H54 (cell line): ENCODE measurements around the gene RTTN.

Experiments used
- DNase-seq: peaks from one replicate; pipeline ENCODE4 v3.0.0; 2011; ENCODE audit warnings: low spot score, mixed read lengths; ENCODE audit not compliant: insufficient read length
- FAIRE-seq: peaks from 3 replicates; lab custom pipeline; 2011; peaks lifted over from hg19 to GRCh38; lab: Jason Lieb, UNC
- POLR2A ChIP-seq: IDR thresholded peaks from 2 replicates; pipeline ENCODE4 v1.6.1; 2011; ENCODE audit warnings: low read depth, mild to moderate bottlenecking, low read length

The RTTN gene

DNA sequence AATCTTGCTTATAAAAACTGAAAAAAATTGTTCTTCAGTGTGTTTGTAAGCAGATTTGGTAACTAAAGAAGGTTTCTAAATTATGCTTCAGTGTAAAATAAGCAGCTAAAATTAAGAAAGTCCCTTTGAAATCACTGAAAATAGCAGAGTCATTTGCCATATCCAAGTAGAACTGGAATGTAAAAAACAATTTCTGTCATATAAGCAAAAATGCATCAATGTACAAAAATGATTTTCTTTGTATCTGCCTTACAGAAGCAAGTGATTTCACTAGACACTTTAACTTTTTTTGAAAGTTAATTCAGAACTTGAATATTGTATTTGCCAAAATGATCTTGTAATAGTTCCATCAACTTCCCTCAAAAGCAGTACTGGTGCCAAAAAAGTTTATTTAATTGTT, 136.1 kb downstream of the RTTN start:
- FAIRE-seq (no peak), DNase-seq (no peak)
- TF ChIP-seq POLR2A, result no peak

DNA sequence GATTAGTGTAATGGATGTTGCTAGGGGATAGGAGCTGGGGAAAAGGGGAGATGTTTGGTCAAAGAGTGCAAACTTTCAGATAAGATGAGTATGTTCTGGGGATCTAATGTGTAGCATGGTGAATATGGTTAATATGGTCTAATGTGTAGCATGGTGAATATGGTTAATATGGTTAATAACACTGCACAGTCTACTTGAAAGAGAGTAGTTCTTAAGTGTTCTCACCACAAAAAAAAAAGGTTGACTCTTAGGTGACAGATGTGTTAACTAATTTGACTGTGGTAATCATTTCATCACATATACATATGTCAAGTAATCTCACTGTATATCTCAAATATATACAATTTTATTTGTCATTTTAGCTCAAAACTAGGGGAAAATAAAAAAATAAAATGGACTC, 136.5 kb downstream of the RTTN start:
- no peak for TF ChIP-seq POLR2A
- DNase-seq, result no peak
- FAIRE-seq, result no peak

DNA sequence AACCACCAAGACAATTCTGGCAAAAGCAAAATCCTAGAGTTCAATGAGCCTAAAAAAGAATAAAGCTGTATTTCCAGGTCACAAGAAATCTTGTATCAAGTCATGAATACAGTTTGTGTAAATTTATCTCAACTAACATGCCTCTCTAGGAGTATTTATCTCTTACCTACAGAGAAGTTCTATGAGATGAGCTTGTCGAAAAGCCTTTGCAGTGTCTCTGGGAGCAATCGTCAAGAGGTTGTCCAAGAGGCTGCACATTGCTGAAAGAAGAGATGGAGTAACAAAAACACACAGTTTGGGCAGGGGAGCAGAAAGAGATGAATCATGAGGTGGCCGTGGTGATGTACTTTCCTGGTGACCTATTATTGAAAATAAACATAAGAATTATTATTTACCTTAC, 145.8 kb downstream of the RTTN start:
- DNase-seq (no peak), FAIRE-seq (no peak)
- TF ChIP-seq POLR2A, result no peak

DNA sequence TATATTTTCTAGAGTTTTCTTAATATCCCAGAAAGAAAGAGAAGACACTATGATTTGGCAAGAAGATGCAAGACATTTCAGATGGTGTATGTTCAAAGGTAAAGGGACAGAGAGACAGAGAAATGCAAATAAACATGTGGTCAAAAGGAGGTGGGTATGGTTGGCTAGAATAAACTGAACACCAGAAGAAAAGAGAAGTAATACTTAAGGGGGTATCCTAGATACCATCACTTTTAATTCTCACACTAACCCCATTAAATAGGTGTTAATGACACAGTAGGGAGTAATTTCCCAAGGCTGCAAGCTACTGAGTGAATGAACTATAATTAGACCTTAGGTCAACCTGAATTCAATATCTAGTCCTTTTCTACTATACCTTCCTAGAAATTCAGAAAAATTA, 146.6 kb downstream of the RTTN start:
- no peak for TF ChIP-seq POLR2A
- FAIRE-seq (no peak), DNase-seq (no peak)

DNA sequence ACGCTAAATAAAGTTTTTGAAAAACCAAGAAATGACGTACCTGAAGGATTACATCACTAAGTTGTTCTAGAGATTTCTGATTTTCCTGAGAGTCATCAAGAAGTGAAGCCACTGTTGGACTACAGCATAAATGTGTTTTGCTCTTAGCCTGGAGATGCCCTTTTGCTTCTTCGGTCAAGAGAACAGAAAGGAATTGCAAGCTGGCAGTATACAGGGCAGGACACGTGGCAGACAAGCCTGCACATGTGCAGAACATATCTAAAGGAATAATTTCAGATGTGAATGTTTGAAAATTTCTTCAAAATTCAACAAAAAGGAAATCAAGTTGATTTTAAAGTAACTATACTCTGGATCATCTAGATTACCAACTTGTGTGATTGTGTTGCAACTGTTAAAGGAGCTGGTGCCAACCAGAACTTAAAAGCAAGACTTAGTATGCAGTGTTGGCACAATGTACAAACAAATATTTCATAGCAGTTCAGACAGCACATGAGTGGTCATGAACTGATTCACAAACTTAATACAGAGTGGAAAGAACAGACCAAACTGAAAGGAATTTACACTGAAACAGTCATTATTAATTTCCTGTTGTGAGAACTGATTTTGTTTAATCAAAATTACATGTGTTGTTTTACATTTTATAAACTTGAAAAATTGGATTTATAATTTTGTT, 157.4 kb downstream of the RTTN start:
- no peak for TF ChIP-seq POLR2A
- no peak for FAIRE-seq
- peak; percentile 2 for DNase-seq

DNA sequence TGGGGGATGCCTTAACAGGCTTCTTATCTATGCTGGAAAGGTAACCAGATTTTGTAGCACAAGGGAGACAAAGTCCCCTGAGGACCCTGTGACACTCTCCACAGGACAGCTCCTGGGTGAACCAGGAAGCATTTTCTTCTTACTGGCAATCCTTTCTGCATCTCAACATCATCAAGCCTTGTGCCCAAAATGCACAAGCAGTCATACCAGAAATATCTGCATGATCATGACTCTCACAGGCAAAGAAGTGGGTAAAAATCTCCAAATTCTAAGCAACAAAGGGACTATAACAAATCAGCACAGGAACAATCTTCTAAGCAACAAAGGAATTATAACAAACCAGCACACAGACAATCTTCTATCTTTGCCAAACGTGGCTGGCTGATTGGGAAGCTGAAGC, 158.7 kb downstream of the RTTN start:
- FAIRE-seq (no peak), DNase-seq (no peak)
- no peak for TF ChIP-seq POLR2A

DNA sequence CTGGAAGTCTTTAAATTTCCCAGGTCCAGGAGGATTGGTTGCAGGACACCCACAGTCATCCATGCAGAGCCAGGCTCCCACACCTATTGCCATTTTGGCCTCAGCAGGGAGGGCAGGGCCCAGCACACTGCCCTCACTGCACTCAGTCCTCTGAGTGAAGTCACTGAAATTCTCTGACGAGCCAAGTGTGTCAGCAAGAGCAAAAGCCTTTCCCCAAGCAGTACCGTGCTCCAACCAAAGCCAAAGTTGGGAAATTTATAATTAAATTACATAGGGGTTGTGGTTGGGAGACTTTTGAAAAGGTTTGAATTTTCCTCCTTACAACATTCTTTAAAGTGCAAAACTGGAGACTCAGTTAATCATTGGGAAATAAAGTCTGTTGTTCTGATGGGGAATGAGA, 159.3 kb downstream of the RTTN start:
- no peak for TF ChIP-seq POLR2A
- FAIRE-seq (no peak), DNase-seq (no peak)

DNA sequence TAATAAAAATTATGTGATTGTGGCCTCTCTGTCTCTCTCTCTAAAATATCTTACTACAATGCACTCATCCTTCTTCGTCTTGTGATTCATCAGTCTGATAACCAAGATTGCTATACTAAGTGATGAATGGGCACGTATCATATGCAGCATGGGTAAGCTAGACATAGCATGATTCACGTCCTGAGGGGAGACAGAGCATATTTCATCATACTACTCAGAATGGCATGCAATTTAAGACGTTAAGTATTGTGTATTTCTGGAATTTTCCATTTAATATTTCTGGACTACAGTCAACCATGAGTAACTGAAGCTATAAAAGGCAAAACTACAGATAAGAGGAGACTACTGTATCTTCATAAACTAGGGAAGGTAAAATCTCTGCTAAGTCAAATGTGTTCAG, 160.9 kb downstream of the RTTN start:
- peak; percentile 91 for FAIRE-seq
- peak; percentile 22 for DNase-seq

DNA sequence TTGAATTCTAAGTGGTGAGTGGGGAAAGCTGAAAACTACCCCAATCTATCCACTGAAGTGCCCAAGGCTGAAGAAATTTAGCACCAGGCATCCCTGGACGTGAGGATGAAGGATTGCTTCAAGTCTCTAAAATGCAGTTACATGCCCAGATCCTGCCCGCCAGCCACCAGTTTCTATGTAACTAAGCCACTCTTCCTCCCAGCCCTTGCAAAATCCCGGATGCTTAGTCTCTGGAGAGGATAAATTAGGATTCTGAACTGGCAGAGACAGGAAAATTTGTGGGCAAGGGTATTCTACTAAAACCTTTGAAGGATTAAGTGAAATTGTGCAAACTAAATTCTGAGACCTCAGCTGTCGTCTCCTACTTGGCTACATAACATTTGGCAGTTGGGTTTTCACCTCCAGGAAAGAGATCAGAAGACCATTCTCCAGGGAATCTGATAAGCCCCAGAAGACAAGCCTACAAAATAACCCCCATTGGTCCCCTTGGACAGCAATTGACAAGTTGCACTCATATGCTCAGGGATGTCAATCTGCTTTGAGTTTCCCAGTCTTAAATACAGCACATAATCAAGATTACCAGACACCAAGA, 163.9 kb downstream of the RTTN start:
- FAIRE-seq, result no peak
- no peak for TF ChIP-seq POLR2A
- no peak for DNase-seq

More for the DNA sequence above, 160.9 kb downstream of the RTTN start:
- TF ChIP-seq POLR2A, result no peak

DNA sequence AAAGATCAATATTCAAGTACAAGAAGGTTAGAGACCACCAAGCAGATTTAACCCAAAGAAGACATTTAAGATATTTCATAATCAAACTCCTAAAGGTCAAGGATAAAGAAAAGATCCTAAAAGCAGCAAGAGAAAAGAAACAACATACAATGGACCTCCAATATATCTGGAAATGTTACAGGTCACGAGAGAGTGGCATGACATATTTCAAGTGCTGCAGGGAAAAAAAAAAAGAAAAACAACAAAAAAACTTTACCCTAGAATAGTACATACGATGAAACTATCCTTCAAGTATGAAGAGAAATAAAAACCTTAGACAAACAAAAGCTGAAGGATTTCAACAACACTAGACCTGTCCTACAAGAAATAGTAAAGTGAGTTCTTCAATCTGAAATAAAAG, 166.3 kb downstream of the RTTN start:
- FAIRE-seq (no peak), DNase-seq (no peak)

DNA sequence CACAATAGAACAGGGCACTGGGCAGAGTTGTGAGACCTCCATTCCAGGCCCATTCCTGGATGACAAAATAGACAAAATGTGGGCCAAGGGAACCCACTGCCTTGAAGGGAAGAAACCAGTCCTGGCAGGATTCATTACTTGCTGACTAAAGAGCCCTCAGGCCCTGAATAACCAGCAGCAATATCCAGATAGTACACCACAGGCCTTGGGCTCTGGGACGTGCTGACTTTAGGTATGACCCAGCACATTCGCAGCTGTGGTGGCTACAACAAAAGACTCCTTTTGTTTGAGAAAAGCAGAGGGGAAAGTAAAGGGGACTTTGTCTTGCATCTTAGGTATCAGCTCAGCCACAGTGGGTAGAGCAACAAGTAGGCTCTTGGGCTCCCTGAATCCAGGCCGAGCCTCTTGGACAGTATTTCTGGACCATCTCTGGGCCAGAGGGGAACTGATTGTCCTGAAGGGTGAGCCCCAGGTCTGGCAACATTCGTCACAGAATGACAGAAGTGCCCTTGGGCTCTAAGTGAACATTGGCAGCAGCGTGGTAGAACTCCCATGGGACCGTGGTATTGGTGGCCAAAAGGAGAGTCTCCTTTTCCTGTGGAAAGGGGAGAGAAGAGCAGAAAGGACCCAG, 167.9 kb downstream of the RTTN start:
- FAIRE-seq (no peak), DNase-seq (no peak)
- TF ChIP-seq POLR2A, result no peak

More for the DNA sequence above, 166.3 kb downstream of the RTTN start:
- no peak for TF ChIP-seq POLR2A

DNA sequence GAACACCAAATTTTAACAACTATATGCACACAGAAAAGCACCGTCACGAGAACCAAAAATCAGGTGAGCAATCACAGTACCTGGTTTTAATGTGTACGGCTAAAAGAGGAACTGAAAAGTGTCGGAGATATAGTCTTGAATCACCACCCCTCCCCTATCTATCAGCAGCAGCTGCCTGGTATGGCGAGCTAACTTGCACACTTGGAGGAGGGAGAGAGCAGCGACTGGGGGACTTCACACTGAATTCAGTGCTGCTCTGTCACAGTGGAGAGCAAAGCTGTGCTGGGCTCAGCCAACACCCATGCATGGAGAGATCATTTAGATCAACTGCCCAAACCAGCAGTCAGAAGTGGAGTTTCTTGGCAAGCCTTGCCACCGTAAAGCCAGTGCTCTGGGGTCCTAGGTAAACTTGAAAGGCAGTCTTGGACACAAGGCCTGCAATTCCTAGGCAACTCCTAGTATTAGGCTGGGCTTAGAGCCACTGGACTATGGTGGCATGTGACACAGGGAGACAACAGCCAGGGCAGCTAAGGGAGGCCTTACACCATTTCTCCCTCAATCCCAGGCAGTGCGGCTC, 168.6 kb downstream of the RTTN start:
- DNase-seq, result no peak
- no peak for FAIRE-seq
- TF ChIP-seq POLR2A, result no peak

DNA sequence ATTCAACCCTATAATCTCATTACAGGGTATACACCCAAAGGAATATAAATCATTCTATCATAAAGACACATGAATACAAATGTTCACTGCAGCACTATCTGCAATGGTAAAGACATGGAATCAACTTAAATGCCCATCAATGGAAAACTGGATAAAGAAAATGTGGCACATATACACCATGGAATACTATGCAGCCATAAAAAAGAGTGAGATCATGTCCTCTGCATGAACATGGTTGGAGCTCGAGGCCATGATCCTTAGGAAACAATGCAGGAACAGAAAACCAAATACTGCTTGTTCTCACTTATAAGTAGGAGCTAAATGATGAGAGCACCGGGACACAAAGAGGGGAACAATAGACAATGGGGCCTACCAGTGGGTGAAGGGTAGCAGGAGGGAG, 169.3 kb downstream of the RTTN start:
- TF ChIP-seq POLR2A, result no peak
- no peak for DNase-seq
- FAIRE-seq, result no peak

DNA sequence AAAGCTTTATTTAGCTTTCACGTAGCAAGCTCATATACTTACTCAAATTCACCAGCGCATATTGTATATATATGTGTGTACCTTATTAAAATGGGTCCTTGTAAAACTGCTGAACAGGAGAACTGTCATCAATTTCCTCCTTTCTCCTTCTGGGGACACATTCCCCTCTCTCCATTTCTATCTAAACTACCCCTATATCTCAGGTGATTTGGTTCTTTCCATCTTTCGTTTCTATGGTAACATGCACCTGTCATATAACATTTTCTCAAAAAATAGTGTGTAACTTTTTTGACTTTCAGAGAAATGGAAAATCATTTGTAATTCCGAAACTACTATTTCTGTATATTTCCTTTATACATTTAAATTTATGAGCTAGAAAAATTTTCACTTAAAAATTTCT, 174.3 kb downstream of the RTTN start:
- DNase-seq (no peak), FAIRE-seq (no peak)
- TF ChIP-seq POLR2A, result no peak

DNA sequence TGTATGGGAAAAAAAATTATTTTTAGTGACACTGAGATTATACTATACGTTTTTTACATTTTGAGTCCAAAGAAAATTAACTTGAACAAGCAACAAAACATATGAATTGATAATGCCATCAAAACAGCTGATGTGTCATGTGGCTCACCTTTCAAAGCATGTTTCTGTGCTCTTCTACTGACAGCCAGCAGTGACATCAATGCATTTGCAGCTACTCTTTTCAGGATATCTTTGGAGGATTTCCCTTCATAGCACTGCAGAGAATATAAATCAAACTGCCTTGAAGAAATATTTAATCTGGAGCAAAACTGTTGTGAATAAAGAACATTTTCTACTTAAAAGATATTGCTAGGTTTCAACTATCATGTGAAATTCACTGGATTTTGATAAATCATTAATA, 174.8 kb downstream of the RTTN start:
- no peak for DNase-seq
- no peak for TF ChIP-seq POLR2A
- FAIRE-seq, result no peak
